PC-9 (cell line): Measurements from ENCODE around the gene YPEL2.

ENCODE experiments used
- EZH2 ChIP-seq: fragments of 200-600 bp; sonication (generic); IDR thresholded peaks from 2 replicates; pipeline ENCODE4 v1.8.0; 2017; ENCODE audit warnings: antibody characterized with exemption, low read depth
- TF ChIP-seq, protein P1 (sequence below): fragments of 200-600 bp; sonication (generic); conservative IDR thresholded peaks from 2 replicates; pipeline ENCODE4 v1.6.1; 2017; ENCODE audit warnings: mixed run types, antibody characterized with exemption, mild to moderate bottlenecking, moderate library complexity

DNA sequence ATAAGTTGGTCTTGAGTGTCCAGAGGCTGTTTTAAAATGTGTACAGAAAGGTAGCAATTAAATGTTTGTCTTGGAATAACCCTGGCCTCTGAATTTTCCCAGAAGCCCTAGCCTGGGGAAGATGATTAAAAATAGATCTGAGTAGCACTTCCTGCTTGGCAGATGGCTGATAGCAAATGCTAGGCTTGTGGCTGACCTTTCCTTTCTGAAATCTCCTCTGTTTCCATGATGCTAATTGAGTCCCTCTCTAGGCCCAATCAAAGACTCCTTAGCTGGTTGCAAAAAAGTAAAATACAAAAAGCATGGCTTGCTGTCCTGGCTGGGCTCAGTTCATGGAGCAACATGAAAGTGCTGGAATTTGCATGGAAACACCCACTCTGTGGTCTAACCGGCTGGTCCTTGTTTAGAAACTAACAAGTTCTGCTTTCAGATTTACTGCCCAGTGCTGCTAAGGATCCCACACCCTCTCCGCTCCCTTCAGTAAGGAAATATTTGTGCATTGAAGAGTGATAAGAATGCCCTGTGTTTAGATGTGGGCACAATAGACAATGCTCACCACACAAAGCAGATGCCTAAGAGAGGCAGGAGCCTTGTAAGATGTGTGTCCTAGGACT is 40.8 kb downstream of the YPEL2 start:
- TF ChIP-seq, protein P1, sequence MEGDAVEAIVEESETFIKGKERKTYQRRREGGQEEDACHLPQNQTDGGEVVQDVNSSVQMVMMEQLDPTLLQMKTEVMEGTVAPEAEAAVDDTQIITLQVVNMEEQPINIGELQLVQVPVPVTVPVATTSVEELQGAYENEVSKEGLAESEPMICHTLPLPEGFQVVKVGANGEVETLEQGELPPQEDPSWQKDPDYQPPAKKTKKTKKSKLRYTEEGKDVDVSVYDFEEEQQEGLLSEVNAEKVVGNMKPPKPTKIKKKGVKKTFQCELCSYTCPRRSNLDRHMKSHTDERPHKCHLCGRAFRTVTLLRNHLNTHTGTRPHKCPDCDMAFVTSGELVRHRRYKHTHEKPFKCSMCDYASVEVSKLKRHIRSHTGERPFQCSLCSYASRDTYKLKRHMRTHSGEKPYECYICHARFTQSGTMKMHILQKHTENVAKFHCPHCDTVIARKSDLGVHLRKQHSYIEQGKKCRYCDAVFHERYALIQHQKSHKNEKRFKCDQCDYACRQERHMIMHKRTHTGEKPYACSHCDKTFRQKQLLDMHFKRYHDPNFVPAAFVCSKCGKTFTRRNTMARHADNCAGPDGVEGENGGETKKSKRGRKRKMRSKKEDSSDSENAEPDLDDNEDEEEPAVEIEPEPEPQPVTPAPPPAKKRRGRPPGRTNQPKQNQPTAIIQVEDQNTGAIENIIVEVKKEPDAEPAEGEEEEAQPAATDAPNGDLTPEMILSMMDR, result no peak
- TF ChIP-seq EZH2, result no peak
